ENCODE results near the gene PLPPR1. TPM values are rescaled to one million over a fixed set of nuclear protein-coding genes. Genes with fewer than 3 reads are reported as not detected.

Gene PLPPR1
- total RNA-seq, 1 experiment from 2014 or later, result not detected

DNA sequence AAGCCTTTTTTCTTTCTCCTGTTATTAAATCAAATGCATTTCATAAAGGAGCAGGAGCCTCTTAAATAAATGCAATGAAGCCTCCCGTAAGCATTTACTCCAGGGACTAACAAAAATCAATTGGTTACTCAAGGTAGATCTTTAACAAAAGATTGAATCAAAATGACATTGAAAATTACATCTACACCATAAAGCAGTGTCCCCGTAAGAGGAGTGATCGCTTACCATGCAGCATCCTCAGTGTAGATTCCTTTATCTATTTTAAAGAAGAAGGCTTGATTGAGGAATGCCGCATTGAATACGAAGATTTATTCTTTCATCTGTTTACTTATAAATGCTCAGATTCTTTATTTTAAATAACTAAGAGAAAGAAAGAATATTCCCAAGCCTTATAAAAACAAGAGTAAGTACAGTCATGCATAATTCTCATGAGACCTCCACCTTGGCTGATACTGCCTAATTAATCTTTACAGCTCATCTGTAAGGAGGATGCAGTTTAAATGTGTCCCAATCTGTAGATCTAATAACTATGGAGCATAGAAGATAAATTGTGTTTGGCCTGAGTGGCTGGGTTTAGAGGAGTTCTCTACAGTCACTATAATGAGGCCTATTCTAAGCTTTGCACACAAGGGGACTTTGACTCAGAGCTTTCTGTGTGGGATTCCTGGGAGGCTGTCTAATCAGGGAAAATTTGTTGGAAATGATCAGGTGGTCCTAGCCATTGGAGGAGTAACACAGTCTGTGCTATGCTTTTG is 55.1 kb downstream of the PLPPR1 start:
- DNase-seq (ENCODE audit: low read depth, low spot score) (no peak), ATAC-seq (no peak)
- Histone ChIP-seq H3K4me3 (replicated peaks in 1 of 2; ENCODE audit: low read depth in 1 of 2, low read length in 2 of 2) (no peak overlapping the region), H3K9ac (ENCODE audit: low read length) (no peak overlapping the region), H4K20me1 (ENCODE audit: insufficient read depth) (no peaks in the 10 kb centered on the region), H3K36me3 (ENCODE audit: control insufficient read depth in 1 of 2, insufficient read depth in 2 of 2, low read length in 2 of 2) (no peaks in the 10 kb centered on the region), H3K4me2 (ENCODE audit: low read length) (no peak overlapping the region), H3K4me1 (ENCODE audit: control insufficient read depth in 1 of 2, insufficient read depth in 2 of 2, low read length in 2 of 2) (no peaks in the 10 kb centered on the region), H3K27me3 (ENCODE audit: insufficient read depth, low read length) (peaks cover 5% of the 10 kb centered on the region; the same call in 1 of the 2 replicates), H3K27ac (ENCODE audit: low read depth, low read length) (no peak overlapping the region), H3K9me3 (ENCODE audit: control insufficient read depth in 1 of 2, insufficient read depth in 1 of 2, low read depth in 1 of 2, low read length in 2 of 2) (no peaks in the 10 kb centered on the region), H3K79me2 (ENCODE audit: insufficient read depth, low read length) (no peaks in the 10 kb centered on the region), H2AFZ (ENCODE audit: low read depth, low read length, poor library complexity, severe bottlenecking) (no peak overlapping the region), H3K9me2 (ENCODE audit: insufficient read depth) (no peaks in the 10 kb centered on the region)
- POLR2A ChIA-PET, result no interaction called here
- intact Hi-C loops (cut with micrococcal nuclease), result no loop called here
- CTCF ChIA-PET, result no interaction called here
- RAD21 ChIA-PET (ENCODE audit: low non-redundant PET in 1 of 2, low total read pairs in 2 of 2, uncharacterized antibody in 2 of 2, unreplicated experiment in 2 of 2), result no interaction called here
- no TSS peak for BruUV-seq (replicated peaks)
- TF ChIP-seq, protein P1, sequence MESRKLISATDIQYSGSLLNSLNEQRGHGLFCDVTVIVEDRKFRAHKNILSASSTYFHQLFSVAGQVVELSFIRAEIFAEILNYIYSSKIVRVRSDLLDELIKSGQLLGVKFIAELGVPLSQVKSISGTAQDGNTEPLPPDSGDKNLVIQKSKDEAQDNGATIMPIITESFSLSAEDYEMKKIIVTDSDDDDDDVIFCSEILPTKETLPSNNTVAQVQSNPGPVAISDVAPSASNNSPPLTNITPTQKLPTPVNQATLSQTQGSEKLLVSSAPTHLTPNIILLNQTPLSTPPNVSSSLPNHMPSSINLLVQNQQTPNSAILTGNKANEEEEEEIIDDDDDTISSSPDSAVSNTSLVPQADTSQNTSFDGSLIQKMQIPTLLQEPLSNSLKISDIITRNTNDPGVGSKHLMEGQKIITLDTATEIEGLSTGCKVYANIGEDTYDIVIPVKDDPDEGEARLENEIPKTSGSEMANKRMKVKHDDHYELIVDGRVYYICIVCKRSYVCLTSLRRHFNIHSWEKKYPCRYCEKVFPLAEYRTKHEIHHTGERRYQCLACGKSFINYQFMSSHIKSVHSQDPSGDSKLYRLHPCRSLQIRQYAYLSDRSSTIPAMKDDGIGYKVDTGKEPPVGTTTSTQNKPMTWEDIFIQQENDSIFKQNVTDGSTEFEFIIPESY (IDR thresholded peaks at IDR 0.05; ENCODE audit: extremely low read depth, insufficient replicate concordance, low read length), result no peak
- TF ChIP-seq, protein P2, sequence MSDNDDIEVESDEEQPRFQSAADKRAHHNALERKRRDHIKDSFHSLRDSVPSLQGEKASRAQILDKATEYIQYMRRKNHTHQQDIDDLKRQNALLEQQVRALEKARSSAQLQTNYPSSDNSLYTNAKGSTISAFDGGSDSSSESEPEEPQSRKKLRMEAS (IDR thresholded peaks at IDR 0.05), result no peak
- TF ChIP-seq RAD21 (IDR thresholded peaks at IDR 0.05; ENCODE audit: low read depth), result no peak
- no peak for TF ChIP-seq EGR1 (IDR thresholded peaks at IDR 0.05; ENCODE audit: low read depth)
- TF ChIP-seq, protein P3, sequence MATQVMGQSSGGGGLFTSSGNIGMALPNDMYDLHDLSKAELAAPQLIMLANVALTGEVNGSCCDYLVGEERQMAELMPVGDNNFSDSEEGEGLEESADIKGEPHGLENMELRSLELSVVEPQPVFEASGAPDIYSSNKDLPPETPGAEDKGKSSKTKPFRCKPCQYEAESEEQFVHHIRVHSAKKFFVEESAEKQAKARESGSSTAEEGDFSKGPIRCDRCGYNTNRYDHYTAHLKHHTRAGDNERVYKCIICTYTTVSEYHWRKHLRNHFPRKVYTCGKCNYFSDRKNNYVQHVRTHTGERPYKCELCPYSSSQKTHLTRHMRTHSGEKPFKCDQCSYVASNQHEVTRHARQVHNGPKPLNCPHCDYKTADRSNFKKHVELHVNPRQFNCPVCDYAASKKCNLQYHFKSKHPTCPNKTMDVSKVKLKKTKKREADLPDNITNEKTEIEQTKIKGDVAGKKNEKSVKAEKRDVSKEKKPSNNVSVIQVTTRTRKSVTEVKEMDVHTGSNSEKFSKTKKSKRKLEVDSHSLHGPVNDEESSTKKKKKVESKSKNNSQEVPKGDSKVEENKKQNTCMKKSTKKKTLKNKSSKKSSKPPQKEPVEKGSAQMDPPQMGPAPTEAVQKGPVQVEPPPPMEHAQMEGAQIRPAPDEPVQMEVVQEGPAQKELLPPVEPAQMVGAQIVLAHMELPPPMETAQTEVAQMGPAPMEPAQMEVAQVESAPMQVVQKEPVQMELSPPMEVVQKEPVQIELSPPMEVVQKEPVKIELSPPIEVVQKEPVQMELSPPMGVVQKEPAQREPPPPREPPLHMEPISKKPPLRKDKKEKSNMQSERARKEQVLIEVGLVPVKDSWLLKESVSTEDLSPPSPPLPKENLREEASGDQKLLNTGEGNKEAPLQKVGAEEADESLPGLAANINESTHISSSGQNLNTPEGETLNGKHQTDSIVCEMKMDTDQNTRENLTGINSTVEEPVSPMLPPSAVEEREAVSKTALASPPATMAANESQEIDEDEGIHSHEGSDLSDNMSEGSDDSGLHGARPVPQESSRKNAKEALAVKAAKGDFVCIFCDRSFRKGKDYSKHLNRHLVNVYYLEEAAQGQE (IDR thresholded peaks at IDR 0.05; ENCODE audit: low read depth), result no peak
- TF ChIP-seq, protein P4, sequence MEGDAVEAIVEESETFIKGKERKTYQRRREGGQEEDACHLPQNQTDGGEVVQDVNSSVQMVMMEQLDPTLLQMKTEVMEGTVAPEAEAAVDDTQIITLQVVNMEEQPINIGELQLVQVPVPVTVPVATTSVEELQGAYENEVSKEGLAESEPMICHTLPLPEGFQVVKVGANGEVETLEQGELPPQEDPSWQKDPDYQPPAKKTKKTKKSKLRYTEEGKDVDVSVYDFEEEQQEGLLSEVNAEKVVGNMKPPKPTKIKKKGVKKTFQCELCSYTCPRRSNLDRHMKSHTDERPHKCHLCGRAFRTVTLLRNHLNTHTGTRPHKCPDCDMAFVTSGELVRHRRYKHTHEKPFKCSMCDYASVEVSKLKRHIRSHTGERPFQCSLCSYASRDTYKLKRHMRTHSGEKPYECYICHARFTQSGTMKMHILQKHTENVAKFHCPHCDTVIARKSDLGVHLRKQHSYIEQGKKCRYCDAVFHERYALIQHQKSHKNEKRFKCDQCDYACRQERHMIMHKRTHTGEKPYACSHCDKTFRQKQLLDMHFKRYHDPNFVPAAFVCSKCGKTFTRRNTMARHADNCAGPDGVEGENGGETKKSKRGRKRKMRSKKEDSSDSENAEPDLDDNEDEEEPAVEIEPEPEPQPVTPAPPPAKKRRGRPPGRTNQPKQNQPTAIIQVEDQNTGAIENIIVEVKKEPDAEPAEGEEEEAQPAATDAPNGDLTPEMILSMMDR (IDR thresholded peaks at IDR 0.05 in 2 of 3, conservative IDR thresholded peaks at IDR 0.05 in 1 of 3; ENCODE audit: borderline replicate concordance in 1 of 3, insufficient read depth in 1 of 3, low read depth in 2 of 3, low read length in 2 of 3), result no peak
